Amniotic stem cell (primary cell): ENCODE measurements around the gene ZFYVE27.

ENCODE experiments used
- DNase-seq: peaks from one replicate; lab custom pipeline; 2025; lab: John Stamatoyannopoulos, UW

The ZFYVE27 gene

GRCh38 chr10:97715259-97715874 is 21.6 kb upstream of the ZFYVE27 start:
- no peak for DNase-seq

GRCh38 chr10:97717627-97718026 is 19.3 kb upstream of the ZFYVE27 start:
- no peak for DNase-seq

GRCh38 chr10:97718178-97718577 is 18.8 kb upstream of the ZFYVE27 start:
- DNase-seq = no peak

GRCh38 chr10:97718659-97719142 is 18.2 kb upstream of the ZFYVE27 start:
- DNase-seq = no peak

- DNase-seq = no peak
These were observed 17.3 kb upstream of the ZFYVE27 start for GRCh38 chr10:97719602-97720001.

- no peak for DNase-seq
These were observed 14.8 kb upstream of the ZFYVE27 start for GRCh38 chr10:97721871-97722780.

GRCh38 chr10:97723001-97723400 is 13.9 kb upstream of the ZFYVE27 start:
- no peak for DNase-seq

GRCh38 chr10:97724341-97724941 is 12.5 kb upstream of the ZFYVE27 start:
- DNase-seq = no peak

GRCh38 chr10:97726636-97727178 is 10.2 kb upstream of the ZFYVE27 start:
- no peak for DNase-seq

GRCh38 chr10:97729014-97729413 is 7.9 kb upstream of the ZFYVE27 start:
- DNase-seq = no peak

- peak; percentile 58 for DNase-seq
These were observed 5.4 kb upstream of the ZFYVE27 start for GRCh38 chr10:97731346-97732051.

GRCh38 chr10:97732052-97732359 is 4.9 kb upstream of the ZFYVE27 start:
- DNase-seq = no peak

- no peak for DNase-seq
These were observed 3.7 kb upstream of the ZFYVE27 start for GRCh38 chr10:97733256-97733655.

GRCh38 chr10:97734021-97734420 is 2.9 kb upstream of the ZFYVE27 start:
- no peak for DNase-seq

GRCh38 chr10:97736403-97736901 is 476 bp upstream of the ZFYVE27 start:
- DNase-seq = no peak

- DNase-seq = no peak
These were observed 890 bp downstream of the ZFYVE27 start for GRCh38 chr10:97737770-97738265.

GRCh38 chr10:97738616-97739015 is 1.7 kb downstream of the ZFYVE27 start:
- no peak for DNase-seq

GRCh38 chr10:97740613-97741012 is 3.7 kb downstream of the ZFYVE27 start:
- DNase-seq = no peak

GRCh38 chr10:97743169-97743943 is 6.4 kb downstream of the ZFYVE27 start:
- DNase-seq = no peak

GRCh38 chr10:97744405-97745035 is 7.6 kb downstream of the ZFYVE27 start:
- DNase-seq = no peak
